A172 (cell line): ENCODE data around the gene PADI6. TPM values are rescaled to one million over a fixed set of nuclear protein-coding genes. Genes with fewer than 3 reads are reported as not detected.

Source experiments
- DNase-seq: peaks from one replicate; pipeline ENCODE4 v3.0.0-alpha.2; 2015; ENCODE audit warnings: low spot score
- total RNA-seq: library from RNA; depleted of rRNA; stranded (reverse); fragments of >200 nt; shearing (Covaris generic); gene quantifications from 2 replicates; pipeline ENCODE4 v1.2.3, GENCODE V29; 2014; rRNA removed

Gene PADI6
- total RNA-seq, 1 experiment from 2014 or later: not detected

DNA sequence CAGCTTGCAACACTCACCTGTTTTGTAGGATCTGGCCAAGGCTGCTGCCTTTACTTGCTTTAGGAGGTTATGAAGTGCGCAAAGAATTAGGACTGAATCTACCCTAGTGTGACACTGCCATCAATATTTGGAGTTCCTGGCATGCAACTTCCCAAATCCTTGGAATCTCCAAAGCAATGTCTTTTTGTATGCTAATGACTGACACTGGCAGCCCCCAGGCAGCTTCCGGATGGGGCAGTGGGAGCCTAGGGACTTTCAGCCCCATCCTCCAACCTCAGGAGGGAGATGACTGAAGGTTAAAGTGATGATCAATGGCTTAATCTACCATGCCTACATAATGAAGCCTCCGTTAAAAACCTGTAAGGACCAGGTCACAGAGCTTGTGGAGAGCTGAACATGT lies 62.0 kb downstream of the PADI6 start:
- DNase-seq: no peak

- no peak for DNase-seq
These were observed 62.6 kb downstream of the PADI6 start for GRCh38 chr1:17434601-17435000.

GRCh38 chr1:17436380-17437174 lies 64.6 kb downstream of the PADI6 start:
- no peak for DNase-seq

DNA sequence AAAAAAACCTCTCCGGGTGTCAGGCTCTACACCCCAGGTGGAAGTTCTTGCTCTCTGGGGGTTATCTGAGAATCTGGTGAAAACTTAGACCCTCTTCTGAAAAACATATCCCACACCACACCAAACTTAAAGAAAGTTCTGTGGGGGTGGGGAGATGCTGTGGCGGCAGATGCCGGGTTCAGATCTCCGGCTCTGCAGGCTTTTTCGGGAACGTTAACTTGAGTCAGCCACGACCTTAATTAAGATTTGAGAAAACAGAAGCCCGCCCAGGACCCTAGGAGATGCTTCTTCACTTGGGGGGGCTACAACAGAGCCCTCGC lies 65.2 kb downstream of the PADI6 start:
- no peak for DNase-seq

DNA sequence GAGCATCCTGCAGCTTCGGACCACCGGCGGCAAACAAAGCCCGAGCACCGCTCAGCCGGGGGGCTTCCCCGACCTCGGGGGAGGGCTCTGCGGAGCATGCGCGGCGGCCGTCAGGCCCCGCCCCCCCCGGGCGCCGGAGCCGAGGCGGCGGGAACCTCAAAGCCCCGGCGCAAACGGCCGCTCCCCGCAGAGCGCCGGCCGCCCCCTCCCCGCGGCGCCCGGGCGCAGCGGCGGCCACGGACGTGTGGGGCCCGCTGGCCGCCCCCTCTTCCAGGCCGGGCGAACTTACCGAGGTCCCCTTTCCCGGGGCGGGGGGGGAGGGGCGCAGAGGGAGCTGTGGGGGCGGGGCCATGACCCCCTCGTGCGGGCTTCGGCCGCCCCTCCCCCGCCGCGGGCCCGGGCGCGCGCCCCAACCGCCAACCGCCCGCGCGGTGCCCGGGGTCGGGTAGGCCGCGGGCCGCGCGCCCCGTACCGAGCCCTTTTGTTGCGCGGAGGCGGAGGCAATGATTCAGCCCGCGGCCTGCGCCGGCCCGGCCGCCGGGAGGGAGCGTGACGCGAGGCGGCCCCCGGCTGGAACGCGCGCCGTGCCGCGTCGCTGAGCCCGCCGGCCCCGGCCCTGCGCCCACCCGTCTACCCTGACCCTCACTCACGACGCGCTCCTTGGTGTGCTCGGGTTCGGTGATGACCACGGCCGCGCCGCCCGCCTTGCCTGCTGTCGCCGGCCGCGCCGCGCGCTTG lies 65.8 kb downstream of the PADI6 start:
- DNase-seq: no peak

DNA sequence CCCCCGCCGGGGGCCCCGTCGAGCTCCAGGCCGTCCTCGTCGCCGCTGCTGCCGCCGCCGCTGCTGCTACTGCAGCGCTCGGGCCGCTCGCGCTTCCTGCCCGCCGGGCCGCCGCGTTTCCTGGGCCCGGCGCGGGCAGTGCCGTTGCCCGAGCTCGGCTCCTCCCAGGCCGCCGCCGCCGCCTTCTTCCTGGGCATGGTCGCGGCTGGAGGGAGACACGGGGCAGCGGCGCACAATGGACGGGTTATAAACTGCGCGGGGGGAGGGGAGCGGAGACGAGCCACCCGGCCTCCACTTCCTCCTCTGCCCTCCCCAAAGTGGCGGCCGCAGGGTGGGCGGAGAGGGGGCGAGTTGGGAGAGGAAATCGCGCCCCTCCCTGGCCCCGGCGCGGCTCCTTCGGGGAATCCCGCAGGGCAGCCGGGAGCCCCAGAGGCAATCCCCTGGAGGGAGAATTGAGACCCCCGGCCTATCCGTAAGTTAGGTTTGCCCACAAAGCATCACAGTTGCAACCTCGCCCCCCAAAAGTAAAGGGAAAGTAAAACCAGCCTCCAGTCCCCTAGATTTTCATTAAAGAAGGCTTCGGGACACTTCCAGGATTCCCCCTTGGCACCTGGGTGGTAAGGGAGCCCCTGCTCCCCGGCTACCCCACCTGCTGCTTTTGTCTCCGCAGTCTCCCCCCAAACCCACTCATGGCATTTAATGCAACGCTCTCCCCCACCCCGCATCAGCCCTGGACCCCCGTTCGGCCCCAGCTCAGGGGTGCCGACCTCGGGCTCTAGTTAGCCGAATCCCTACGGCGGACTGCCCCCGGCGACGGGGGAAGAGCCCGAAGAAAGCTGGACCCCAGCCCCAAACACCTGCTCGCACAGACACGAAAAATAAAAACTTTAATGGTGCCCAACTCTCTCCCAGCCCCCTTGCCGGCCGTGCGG lies 66.6 kb downstream of the PADI6 start:
- DNase-seq: no peak

GRCh38 chr1:17439250-17440073 lies 67.5 kb downstream of the PADI6 start, which contains the start of gene RCC2:
Gene RCC2 (minus strand): TSS chr1:17439677. CDS start chr1:17438514, 1,163 bp downstream.
- DNase-seq: no peak

DNA sequence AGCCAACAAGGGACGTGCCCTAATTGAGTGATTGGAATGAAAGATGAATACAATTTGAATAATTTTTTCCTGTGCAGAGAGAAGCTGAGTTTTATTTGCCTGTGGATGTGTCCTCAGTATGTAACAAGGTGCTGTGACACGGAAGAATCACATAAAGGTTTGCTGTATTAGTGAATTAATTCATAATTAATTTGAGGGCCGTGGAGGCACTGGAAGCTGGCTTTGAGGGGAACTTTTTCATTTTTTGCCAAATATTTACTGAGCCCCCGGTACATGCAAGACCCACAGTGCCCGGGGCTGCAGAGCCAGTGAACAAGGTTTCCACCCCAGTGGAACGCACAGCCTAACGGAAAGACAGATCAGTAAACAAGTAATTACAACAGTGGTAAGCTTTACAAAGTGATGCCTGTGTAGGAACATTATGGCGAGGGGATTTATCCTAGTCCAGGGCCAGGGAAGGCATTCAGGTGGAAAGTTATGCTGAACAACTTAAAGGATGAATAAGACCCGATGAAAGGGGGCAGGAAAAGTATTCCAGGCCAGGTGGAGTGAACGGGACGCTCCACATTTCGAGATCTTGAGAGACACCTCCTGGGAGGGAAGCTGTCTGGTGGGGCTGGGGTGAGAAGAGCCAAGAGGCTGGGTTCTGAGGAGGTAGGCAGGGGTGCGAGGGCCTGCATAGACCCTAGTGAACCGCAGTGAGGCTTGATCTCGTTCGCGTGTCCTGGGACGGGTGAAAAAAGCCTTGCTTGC lies 68.3 kb downstream of the PADI6 start:
- DNase-seq: no peak

- DNase-seq: no peak
These were observed 68.8 kb downstream of the PADI6 start for GRCh38 chr1:17440827-17441168.

GRCh38 chr1:17441265-17441992 lies 69.4 kb downstream of the PADI6 start:
- peak; percentile 6 for DNase-seq

GRCh38 chr1:17441993-17442357 lies 70.0 kb downstream of the PADI6 start:
- DNase-seq: no peak

- no peak for DNase-seq
These were observed 70.8 kb downstream of the PADI6 start for GRCh38 chr1:17442841-17443240.

- DNase-seq: no peak
These were observed 75.6 kb downstream of the PADI6 start for GRCh38 chr1:17447501-17447992.

Other genes with a start within 250 kb of the PADI6 start
- 1.7 and 3.5 TPM in 2 replicates for gene PADI1, start 167.1 kb upstream of the PADI6 start, total RNA-seq
- gene PADI3, start 123.1 kb upstream of the PADI6 start, total RNA-seq: 2.1 and 5.4 TPM in 2 replicates
- 0.29 and 0.50 TPM in 2 replicates for gene PADI4, start 64.0 kb upstream of the PADI6 start, total RNA-seq
- gene RCC2, start 67.5 kb downstream of the PADI6 start, total RNA-seq: 37.6 and 43.6 TPM in 2 replicates
- 9.2 and 11.0 TPM in 2 replicates for gene ARHGEF10L, start 167.5 kb downstream of the PADI6 start, total RNA-seq